H1 (cell line): ENCODE measurements around the gene TUBGCP6. TPM values are rescaled to one million over a fixed set of nuclear protein-coding genes. Genes with fewer than 3 reads are reported as not detected.

Source experiments
- CHD7 ChIP-seq: fragments of 300-600 bp; sonication (generic); IDR thresholded peaks from 2 replicates; pipeline ENCODE4 v1.7.1; 2012; ENCODE audit warnings: low read length, moderate library complexity, mild to moderate bottlenecking, inconsistent platforms; ENCODE audit not compliant: insufficient replicate concordance
- FOSL1 ChIP-seq: IDR thresholded peaks from 2 replicates; pipeline ENCODE4 v1.6.1; 2011; ENCODE audit warnings: mild to moderate bottlenecking, low read depth, low read length, moderate library complexity; ENCODE audit not compliant: insufficient read depth
- GTF2F1 ChIP-seq: IDR thresholded peaks from 2 replicates; pipeline ENCODE4 v1.6.1; 2012; ENCODE audit warnings: low read depth, low read length, improper control_type of control experiment, borderline replicate concordance
- NRF1 ChIP-seq: IDR thresholded peaks from 2 replicates; pipeline ENCODE4 v1.6.1; 2011; ENCODE audit warnings: mild to moderate bottlenecking, low read depth, low read length, improper control_type of control experiment
- YY1 ChIP-seq: IDR thresholded peaks from 2 replicates; pipeline ENCODE4 v1.6.1; 2011; ENCODE audit warnings: low read depth, mild to moderate bottlenecking, low read length
- polyA plus RNA-seq, 7 experiments: library from polyadenylated mRNA; depleted of rRNA in 3 of 7; stranded (reverse) in 5 of 7; unstranded in 2 of 7; fragments of >200 nt in 5 of 7; fragments of 200-250 nt in 2 of 7; gene quantifications; 1 replicate in 5 of 7; 2 replicates in 1 of 7; 4 replicates in 1 of 7; pipeline versions ENCODE4 v1.2.1 to v1.2.3, GENCODE V29; 2011 to 2013; ENCODE audit warnings: missing spikeins in 2 of 7, mixed read lengths in 2 of 7
- total RNA-seq: library from RNA; stranded (reverse); fragmentation: NEBNext Ultra II Directional; extraction: Animal tissue kit (Norgen Biotek cat#: 25700); gene quantifications from 2 replicates; pipeline ENCODE4 v1.2.1, GENCODE V29; 2021

Gene TUBGCP6
- total and polyA plus RNA-seq, 2 of the 8 experiments (the other 6 are each of a cell fraction or from before 2014, with no cell fraction given) = 24.2 to 24.7 TPM

- TF ChIP-seq CHD7 = no peak
- no peak for TF ChIP-seq FOSL1
- TF ChIP-seq YY1 = no peak
- no peak for TF ChIP-seq NRF1
- TF ChIP-seq GTF2F1 = no peak
Measured at GRCh38 chr22:50253046-50253915, 8.5 kb upstream of the TUBGCP6 start (continued).
